ENCODE results near the gene GTPBP4. TPM values are rescaled to one million over a fixed set of nuclear protein-coding genes. Genes with fewer than 3 reads are reported as not detected.
A peak's percentile ranks its signal among the peaks of the same experiment; 100 is the strongest.

GTPBP4 gene
- total and polyA plus RNA-seq, 2 of the 13 experiments (the other 11 are each of a cell fraction or from before 2014, with no cell fraction given) = 24.1 to 85.5 TPM

GRCh38 chr10:969473-970150 is 18.6 kb upstream of the GTPBP4 start (continued):
- TF ChIP-seq, protein P1, sequence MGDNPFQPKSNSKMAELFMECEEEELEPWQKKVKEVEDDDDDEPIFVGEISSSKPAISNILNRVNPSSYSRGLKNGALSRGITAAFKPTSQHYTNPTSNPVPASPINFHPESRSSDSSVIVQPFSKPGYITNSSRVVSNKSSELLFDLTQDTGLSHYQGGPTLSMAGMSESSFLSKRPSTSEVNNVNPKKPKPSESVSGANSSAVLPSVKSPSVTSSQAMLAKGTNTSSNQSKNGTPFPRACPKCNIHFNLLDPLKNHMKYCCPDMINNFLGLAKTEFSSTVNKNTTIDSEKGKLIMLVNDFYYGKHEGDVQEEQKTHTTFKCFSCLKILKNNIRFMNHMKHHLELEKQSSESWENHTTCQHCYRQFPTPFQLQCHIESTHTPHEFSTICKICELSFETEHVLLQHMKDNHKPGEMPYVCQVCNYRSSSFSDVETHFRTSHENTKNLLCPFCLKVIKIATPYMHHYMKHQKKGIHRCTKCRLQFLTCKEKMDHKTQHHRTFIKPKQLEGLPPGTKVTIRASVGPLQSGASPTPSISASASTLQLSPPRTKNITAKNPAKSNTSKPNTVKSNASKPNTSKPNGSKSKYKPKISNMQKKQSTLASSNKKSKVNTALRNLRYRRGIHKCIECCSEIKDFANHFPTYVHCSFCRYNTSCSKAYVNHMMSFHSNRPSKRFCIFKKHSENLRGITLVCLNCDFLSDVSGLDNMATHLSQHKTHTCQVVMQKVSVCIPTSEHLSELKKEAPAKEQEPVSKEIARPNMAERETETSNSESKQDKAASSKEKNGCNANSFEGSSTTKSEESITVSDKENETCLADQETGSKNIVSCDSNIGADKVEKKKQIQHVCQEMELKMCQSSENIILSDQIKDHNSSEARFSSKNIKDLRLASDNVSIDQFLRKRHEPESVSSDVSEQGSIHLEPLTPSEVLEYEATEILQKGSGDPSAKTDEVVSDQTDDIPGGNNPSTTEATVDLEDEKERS (CRISPR knock-in tag; IDR thresholded peaks at IDR 0.05) = 0 out of 2 replicates have a peak, but pooled peaks have one; percentile 18
- TF ChIP-seq ZNF292 (CRISPR knock-in tag; IDR thresholded peaks at IDR 0.05; ENCODE audit: borderline replicate concordance, low read depth) (no peak), ZNF350 (CRISPR knock-in tag; IDR thresholded peaks at IDR 0.05; ENCODE audit: borderline replicate concordance, low read depth) (0 out of 2 replicates have a peak, but pooled peaks have one; percentile 1), IKZF4 (CRISPR knock-in tag; IDR thresholded peaks at IDR 0.05; ENCODE audit: borderline replicate concordance, low read depth, not compliant biosample characterization) (peak; percentile 23), SALL2 (CRISPR knock-in tag; IDR thresholded peaks at IDR 0.05) (no peak), FOXK1 (CRISPR knock-in tag; IDR thresholded peaks at IDR 0.05; ENCODE audit: borderline replicate concordance, low read depth) (no peak), NCOA2 (CRISPR knock-in tag; IDR thresholded peaks at IDR 0.05) (no peak)
- TF ChIP-seq, protein P2, sequence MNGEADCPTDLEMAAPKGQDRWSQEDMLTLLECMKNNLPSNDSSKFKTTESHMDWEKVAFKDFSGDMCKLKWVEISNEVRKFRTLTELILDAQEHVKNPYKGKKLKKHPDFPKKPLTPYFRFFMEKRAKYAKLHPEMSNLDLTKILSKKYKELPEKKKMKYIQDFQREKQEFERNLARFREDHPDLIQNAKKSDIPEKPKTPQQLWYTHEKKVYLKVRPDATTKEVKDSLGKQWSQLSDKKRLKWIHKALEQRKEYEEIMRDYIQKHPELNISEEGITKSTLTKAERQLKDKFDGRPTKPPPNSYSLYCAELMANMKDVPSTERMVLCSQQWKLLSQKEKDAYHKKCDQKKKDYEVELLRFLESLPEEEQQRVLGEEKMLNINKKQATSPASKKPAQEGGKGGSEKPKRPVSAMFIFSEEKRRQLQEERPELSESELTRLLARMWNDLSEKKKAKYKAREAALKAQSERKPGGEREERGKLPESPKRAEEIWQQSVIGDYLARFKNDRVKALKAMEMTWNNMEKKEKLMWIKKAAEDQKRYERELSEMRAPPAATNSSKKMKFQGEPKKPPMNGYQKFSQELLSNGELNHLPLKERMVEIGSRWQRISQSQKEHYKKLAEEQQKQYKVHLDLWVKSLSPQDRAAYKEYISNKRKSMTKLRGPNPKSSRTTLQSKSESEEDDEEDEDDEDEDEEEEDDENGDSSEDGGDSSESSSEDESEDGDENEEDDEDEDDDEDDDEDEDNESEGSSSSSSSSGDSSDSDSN (CRISPR knock-in tag; IDR thresholded peaks at IDR 0.05) = no peak

Measured in HepG2 (cell line).